Sigmoid colon (tissue), 7 donors: ENCODE results near the gene GPC4. TPM values are rescaled to one million over a fixed set of nuclear protein-coding genes. Genes with fewer than 3 reads are reported as not detected.
A peak's percentile ranks its signal among the peaks of the same experiment; 100 is the strongest.

ENCODE experiments used
- DNase-seq: peaks from one replicate; pipeline ENCODE4 v3.0.0-alpha.2; 2019
- H3K27ac ChIP-seq, 4 donors: fragments of 200-600 bp; sonication (generic); one replicate each; pipeline ENCODE4 v1.5.1; 2016 to 2019; ENCODE audit warnings: mild to moderate bottlenecking in 1 of 4
- H3K27me3 ChIP-seq, 3 donors: fragments of 200-600 bp; sonication (generic); one replicate each; pipeline ENCODE4 v1.5.1; 2019; ENCODE audit warnings: mild to moderate bottlenecking in 1 of 3
- H3K36me3 ChIP-seq, 4 donors: fragments of 200-600 bp; sonication (generic); one replicate each; pipeline ENCODE4 v1.5.1; 2016 to 2019
- H3K4me1 ChIP-seq, 4 donors: fragments of 200-600 bp; sonication (generic); one replicate each; pipeline ENCODE4 v1.5.1; 2017 to 2019
- H3K4me3 ChIP-seq, 4 donors: fragments of 200-600 bp; sonication (generic); one replicate each; pipeline ENCODE4 v1.5.1; 2017 to 2019; ENCODE audit warnings: mild to moderate bottlenecking in 2 of 4, moderate library complexity in 1 of 4
- H3K9me3 ChIP-seq, 4 donors: fragments of 200-600 bp in 3 of 4; sonication (generic) in 3 of 4; one replicate each; pipeline versions ENCODE4 v1.5.1 to v1.6.1; 2013 to 2019
- CTCF ChIP-seq, 4 experiments: fragments of 450-650 bp in 3 of 4; fragments of 200-600 bp in 1 of 4; IDR thresholded peaks; one replicate each; pipeline ENCODE4 v1.5.1; 2016 to 2019; ENCODE audit warnings: antibody characterized with exemption in 4 of 4, mild to moderate bottlenecking in 3 of 4, moderate library complexity in 2 of 4
- EP300 ChIP-seq, 4 donors: sonication (generic); formaldehyde crosslinking; IDR thresholded peaks; one replicate each; pipeline ENCODE4 v1.6.1; 2017; ENCODE audit warnings: antibody characterized with exemption in 4 of 4
- POLR2A ChIP-seq, 2 donors: fragments of 450-650 bp; IDR thresholded peaks; one replicate each; pipeline ENCODE4 v1.6.1; 2016; ENCODE audit warnings: antibody characterized with exemption in 2 of 2, mild to moderate bottlenecking in 2 of 2, moderate library complexity in 2 of 2
- POLR2AphosphoS5 ChIP-seq, 4 donors: sonication (generic); formaldehyde crosslinking; IDR thresholded peaks; one replicate each; pipeline ENCODE4 v1.6.1; 2017; ENCODE audit warnings: antibody characterized with exemption in 4 of 4
- WGBS, 2 donors: extraction: QIAGEN DNeasy Blood & Tissue Kit; methylation state at CpG; one replicate each; pipeline ENCODE4 v1.1.7; 2013; 5-methylcytosine and 5-hydroxymethylcytosine counted together
- intact Hi-C: fragments of 100-400 bp; cut with DNase I; formaldehyde crosslinking; loops from one replicate; pipeline ENCODE4 v1.15.1; 2023
- polyA plus RNA-seq, 3 donors: library from polyadenylated mRNA; stranded (reverse); fragments of 200-250 nt; gene quantifications; one replicate each; pipeline ENCODE4 v1.2.3, GENCODE V29; 2013
- total RNA-seq, 4 donors: library from RNA; depleted of rRNA; stranded (reverse); fragments of >200 nt; gene quantifications; one replicate each; pipeline ENCODE4 v1.1.0, GENCODE V29; 2016
- donor health status: healthy with polysubstance abuse.
- donor health status: Bipolar disorder and iron deficiency.
- donor health status: healthy.

The GPC4 gene
- total and polyA plus RNA-seq, 7 donors = 1.2 to 45.7 (median 25.3) TPM

- peak overlapping the region in 1 of 4 donors; percentile 10 for H3K27ac ChIP-seq
These were observed 50.4 kb downstream of the GPC4 start for GRCh38 chrX:133364865-133365264.

GRCh38 chrX:133364196-133364595 is 51.1 kb downstream of the GPC4 start:
- DNase-seq = no peak
- 73 to 84% methylated on average over 1 of the region's 1 CpG for WGBS, 2 donors
- Histone ChIP-seq H3K4me1 (peaks cover 0 to 18% (median 8%) of the 10 kb centered on the region in 4 donors), H3K27ac (peak overlapping the region in 1 of 4 donors; percentile 10), H3K27me3 (no peaks in the 10 kb centered on the region), H3K36me3 (no peaks in the 10 kb centered on the region), H3K4me3 (no peak overlapping the region), H3K9me3 (no peaks in the 10 kb centered on the region)
- intact Hi-C loops = no loop called here
- TF ChIP-seq POLR2AphosphoS5 (IDR thresholded peaks at IDR 0.05) = no peak

More at GRCh38 chrX:133364865-133365264, 50.4 kb downstream of the GPC4 start:
- no peak for TF ChIP-seq POLR2A (IDR thresholded peaks at IDR 0.05)
- TF ChIP-seq CTCF (IDR thresholded peaks at IDR 0.05) = no peak
- no peak for TF ChIP-seq EP300 (IDR thresholded peaks at IDR 0.05)
- no peak for TF ChIP-seq POLR2AphosphoS5 (IDR thresholded peaks at IDR 0.05)
- DNase-seq = no peak
- Histone ChIP-seq H3K4me3 (no peak overlapping the region), H3K9me3 (no peaks in the 10 kb centered on the region), H3K36me3 (no peaks in the 10 kb centered on the region), H3K4me1 (peaks cover 0 to 15% (median 6%) of the 10 kb centered on the region in 4 donors), H3K27me3 (no peaks in the 10 kb centered on the region)
- 74 to 92% methylated on average over 1 of the region's 1 CpG for WGBS, 2 donors
- intact Hi-C loops = no loop called here

GRCh38 chrX:133362538-133362937 is 52.8 kb downstream of the GPC4 start:
- no peak for TF ChIP-seq EP300 (IDR thresholded peaks at IDR 0.05)
- no peak for TF ChIP-seq POLR2AphosphoS5 (IDR thresholded peaks at IDR 0.05)
- no peak for TF ChIP-seq CTCF (IDR thresholded peaks at IDR 0.05)
- no peak for TF ChIP-seq POLR2A (IDR thresholded peaks at IDR 0.05)
- 58 to 86% methylated on average over 2 of the region's 2 CpGs for WGBS, 2 donors
- no peak for DNase-seq
- Histone ChIP-seq H3K9me3 (no peaks in the 10 kb centered on the region), H3K4me1 (peaks cover 0 to 19% (median 8%) of the 10 kb centered on the region in 4 donors), H3K4me3 (no peak overlapping the region), H3K36me3 (no peaks in the 10 kb centered on the region), H3K27ac (no peak overlapping the region), H3K27me3 (no peaks in the 10 kb centered on the region)
- intact Hi-C loops = no loop called here

GRCh38 chrX:133359466-133359865 is 55.8 kb downstream of the GPC4 start:
- H3K9me3 ChIP-seq = no peaks in the 10 kb centered on the region
- no peak for DNase-seq
- H3K4me3 ChIP-seq = no peak overlapping the region
- no peak overlapping the region for H3K27ac ChIP-seq
- intact Hi-C loops = no loop called here
- no peaks in the 10 kb centered on the region for H3K27me3 ChIP-seq
- WGBS, 2 donors = 90 to 93% methylated on average over 2 of the region's 2 CpGs
- H3K36me3 ChIP-seq = no peaks in the 10 kb centered on the region
- no peak for TF ChIP-seq CTCF (IDR thresholded peaks at IDR 0.05)
- no peak for TF ChIP-seq POLR2AphosphoS5 (IDR thresholded peaks at IDR 0.05)
- TF ChIP-seq POLR2A (IDR thresholded peaks at IDR 0.05) = no peak
- TF ChIP-seq EP300 (IDR thresholded peaks at IDR 0.05) = no peak
- H3K4me1 ChIP-seq = peaks cover 0 to 11% (median 3%) of the 10 kb centered on the region in 4 donors

GRCh38 chrX:133353233-133353632 is 62.1 kb downstream of the GPC4 start:
- Histone ChIP-seq H3K9me3 (no peaks in the 10 kb centered on the region), H3K36me3 (no peaks in the 10 kb centered on the region), H3K27ac (no peak overlapping the region), H3K27me3 (no peaks in the 10 kb centered on the region), H3K4me1 (peaks cover 0 to 3% (median under 1%) of the 10 kb centered on the region in 4 donors), H3K4me3 (no peak overlapping the region)
- intact Hi-C loops = no loop called here
- no peak for TF ChIP-seq POLR2AphosphoS5 (IDR thresholded peaks at IDR 0.05)
- no peak for TF ChIP-seq POLR2A (IDR thresholded peaks at IDR 0.05)
- no peak for TF ChIP-seq EP300 (IDR thresholded peaks at IDR 0.05)
- TF ChIP-seq CTCF (IDR thresholded peaks at IDR 0.05) = no peak
- WGBS, 2 donors = 94 to 97% methylated on average over 2 of the region's 2 CpGs
- DNase-seq = no peak
